OCI-LY1 (cell line): ENCODE data around the gene USP16.
A peak's percentile ranks its signal among the peaks of the same experiment; 100 is the strongest.

ENCODE experiments used
- H2AFZ ChIP-seq: fragments of 200-600 bp; sonication (generic), shearing (Covaris generic); 2 replicates; pipeline ENCODE4 v1.6.0; 2014; ENCODE audit warnings: antibody characterized with exemption, mild to moderate bottlenecking, low read length
- H3F3A ChIP-seq: fragments of 200-600 bp; sonication (generic), shearing (Covaris generic); 2 replicates; pipeline ENCODE4 v1.6.0; 2014; ENCODE audit warnings: mild to moderate bottlenecking, antibody characterized with exemption, low read length, moderate library complexity; ENCODE audit not compliant: insufficient read depth
- H3K27ac ChIP-seq: fragments of 200-600 bp; sonication (generic); 2 replicates; pipeline ENCODE4 v1.5.1; 2014; ENCODE audit warnings: low read length, mixed run types, mild to moderate bottlenecking, low read depth; ENCODE audit not compliant: poor library complexity, severe bottlenecking
- H3K27me3 ChIP-seq: fragments of 200-600 bp; sonication (generic); 2 replicates; pipeline ENCODE4 v1.6.0; 2014; ENCODE audit warnings: antibody characterized with exemption, mild to moderate bottlenecking, low read length, moderate library complexity; ENCODE audit not compliant: insufficient read depth
- H3K36me3 ChIP-seq: fragments of 200-600 bp; sonication (generic); 2 replicates; pipeline ENCODE4 v1.6.1; 2014; ENCODE audit warnings: mild to moderate bottlenecking, antibody characterized with exemption, low read length, moderate library complexity, mixed read lengths; ENCODE audit not compliant: insufficient read depth
- H3K4me1 ChIP-seq: fragments of 200-600 bp; sonication (generic); 2 replicates; pipeline ENCODE4 v1.5.1; 2014; ENCODE audit warnings: mild to moderate bottlenecking, low read length, moderate library complexity; ENCODE audit not compliant: insufficient read depth, severe bottlenecking
- H3K4me2 ChIP-seq: fragments of 200-600 bp; sonication (generic), shearing (Covaris generic); 2 replicates; pipeline ENCODE4 v1.6.1; 2014; ENCODE audit warnings: low read length
- H3K4me3 ChIP-seq: fragments of 200-600 bp; sonication (generic); 2 replicates; pipeline ENCODE4 v1.5.1; 2014; ENCODE audit warnings: low read length, low read depth, mild to moderate bottlenecking, mixed read lengths; ENCODE audit not compliant: poor library complexity, severe bottlenecking
- H3K79me2 ChIP-seq: fragments of 200-600 bp; shearing (Covaris generic); 2 replicates; pipeline ENCODE4 v1.6.1; 2016; ENCODE audit warnings: mixed run types, low read length, mixed read lengths; ENCODE audit not compliant: insufficient read depth
- H3K9ac ChIP-seq: fragments of 200-600 bp; sonication (generic), shearing (Covaris generic); 2 replicates; pipeline ENCODE4 v1.6.1; 2014; ENCODE audit warnings: mild to moderate bottlenecking, low read length, mixed read lengths
- H3K9me2 ChIP-seq: fragments of 200-600 bp; sonication (generic), shearing (Covaris generic); 2 replicates; pipeline ENCODE4 v1.6.1; 2014; ENCODE audit warnings: low read depth, mild to moderate bottlenecking, low read length, mixed read lengths
- H3K9me3 ChIP-seq: fragments of 200-600 bp; shearing (Covaris generic); 2 replicates; pipeline ENCODE4 v1.6.1; 2014; ENCODE audit warnings: low read length, mixed read lengths
- H4K20me1 ChIP-seq: fragments of 200-600 bp; sonication (generic), shearing (Covaris generic); 2 replicates; pipeline ENCODE4 v1.6.0; 2016; ENCODE audit warnings: mild to moderate bottlenecking, low read length; ENCODE audit not compliant: insufficient read depth
- CTCF ChIP-seq: fragments of 200-600 bp; sonication (generic), shearing (Covaris generic); IDR thresholded peaks from 2 replicates; pipeline ENCODE4 v1.5.1; 2017; ENCODE audit warnings: mild to moderate bottlenecking, antibody characterized with exemption, low read length, moderate library complexity, mixed read lengths
- EZH2 ChIP-seq: fragments of 200-600 bp; sonication (generic), shearing (Covaris generic); IDR thresholded peaks from 2 replicates; pipeline ENCODE4 v1.8.0; 2017; ENCODE audit warnings: borderline replicate concordance, mixed run types, mild to moderate bottlenecking, antibody characterized with exemption, low read length, moderate library complexity, mixed read lengths

Gene USP16

GRCh38 chr21:29064850-29065481, 40.5 kb downstream of the USP16 start:
- no peak for TF ChIP-seq CTCF
- no peak for TF ChIP-seq EZH2
- Histone ChIP-seq H3K27ac (no peak overlapping the region), H2AFZ (no peak overlapping the region), H3K9me3 (no peaks in the 10 kb centered on the region), H3K9ac (no peak overlapping the region), H3K4me2 (no peak overlapping the region), H3K4me1 (no peaks in the 10 kb centered on the region), H3K4me3 (no peak overlapping the region), H3K79me2 (peaks cover 15% of the 10 kb centered on the region), H3K9me2 (no peaks in the 10 kb centered on the region), H3F3A (peaks cover 2% of the 10 kb centered on the region; the same call in 1 of the 2 replicates), H4K20me1 (no peaks in the 10 kb centered on the region), H3K27me3 (no peaks in the 10 kb centered on the region), H3K36me3 (peaks cover 97% of the 10 kb centered on the region)

GRCh38 chr21:29072873-29073221, 48.4 kb downstream of the USP16 start:
- no peak overlapping the region for H2AFZ ChIP-seq
- peak overlapping the region; percentile 99 for H3K4me2 ChIP-seq
- H3K9me2 ChIP-seq = no peaks in the 10 kb centered on the region
- H3K4me1 ChIP-seq = peaks cover 36% of the 10 kb centered on the region
- H3K4me3 ChIP-seq = peak overlapping the region; percentile 84
- no peaks in the 10 kb centered on the region for H3K9me3 ChIP-seq
- peak overlapping the region; percentile 51 for H3K27ac ChIP-seq
- H4K20me1 ChIP-seq = 0 out of 2 replicates have a peak, but pooled peaks cover 2% of the 10 kb centered on the region
- no peak for TF ChIP-seq CTCF
- no peak for TF ChIP-seq EZH2
- peak overlapping the region; percentile 96 for H3K9ac ChIP-seq
- H3K36me3 ChIP-seq = peaks cover 43% of the 10 kb centered on the region
- no peaks in the 10 kb centered on the region for H3K27me3 ChIP-seq
- H3K79me2 ChIP-seq = peaks cover 49% of the 10 kb centered on the region
- H3F3A ChIP-seq = no peaks in the 10 kb centered on the region

- Histone ChIP-seq H4K20me1 (0 out of 2 replicates have a peak, but pooled peaks cover 2% of the 10 kb centered on the region), H3F3A (no peaks in the 10 kb centered on the region), H3K4me3 (peak within 1 kb of the TSS; percentile 84), H2AFZ (no peak within 1 kb of the TSS), H3K27me3 (no peaks in the 10 kb centered on the region), H3K9me3 (no peaks in the 10 kb centered on the region), H3K36me3 (peaks cover 39% of the 10 kb centered on the region), H3K4me2 (peak within 1 kb of the TSS; percentile 99), H3K27ac (peak within 1 kb of the TSS; percentile 67), H3K9me2 (no peaks in the 10 kb centered on the region), H3K4me1 (peaks cover 41% of the 10 kb centered on the region), H3K9ac (peak within 1 kb of the TSS; percentile 96), H3K79me2 (peaks cover 49% of the 10 kb centered on the region)
- TF ChIP-seq EZH2 (no peak), CTCF (no peak)
These were observed 48.9 kb downstream of the USP16 start, which contains the start of gene CCT8 for GRCh38 chr21:29073222-29074006. CCT8 (minus strand) TSS chr21:29073648; CDS start chr21:29073590, 58 bp downstream.
